ENCODE measurements around the gene ASCC1.

ASCC1 gene

GRCh38 chr10:72073708-72074573, 142.1 kb downstream of the ASCC1 start:
- no peak for DNase-seq (ENCODE audit: extremely low read depth, low read depth)
- no peak for TF ChIP-seq CTCF (IDR thresholded peaks at IDR 0.05; ENCODE audit: low read depth, low read length, missing control alignments)
- no peak overlapping the region for H3K4me3 ChIP-seq (replicated peaks; ENCODE audit: low read depth, low read length)

GRCh38 chr10:72072639-72073038, 143.4 kb downstream of the ASCC1 start:
- no peak for DNase-seq (ENCODE audit: extremely low read depth, low read depth)
- no peak overlapping the region for H3K4me3 ChIP-seq (replicated peaks; ENCODE audit: low read depth, low read length)
- TF ChIP-seq CTCF (IDR thresholded peaks at IDR 0.05; ENCODE audit: low read depth, low read length, missing control alignments): no peak

- TF ChIP-seq CTCF (IDR thresholded peaks at IDR 0.05; ENCODE audit: low read depth, low read length, missing control alignments): no peak
- no peak overlapping the region for H3K4me3 ChIP-seq (replicated peaks; ENCODE audit: low read depth, low read length)
- DNase-seq (ENCODE audit: extremely low read depth, low read depth): no peak
Observed at GRCh38 chr10:72072046-72072445, 144.0 kb downstream of the ASCC1 start.

- H3K4me3 ChIP-seq (replicated peaks; ENCODE audit: low read depth, low read length): no peak overlapping the region
- peak; percentile 32 for TF ChIP-seq CTCF (IDR thresholded peaks at IDR 0.05; ENCODE audit: low read depth, low read length, missing control alignments)
- no peak for DNase-seq (ENCODE audit: extremely low read depth, low read depth)
Observed at GRCh38 chr10:72069751-72070526, 146.1 kb downstream of the ASCC1 start.

- no peak for TF ChIP-seq CTCF (IDR thresholded peaks at IDR 0.05; ENCODE audit: low read depth, low read length, missing control alignments)
- DNase-seq (ENCODE audit: extremely low read depth, low read depth): no peak
Observed at GRCh38 chr10:72068901-72069446, 147.1 kb downstream of the ASCC1 start.

GRCh38 chr10:72068126-72068765, 147.8 kb downstream of the ASCC1 start:
- no peak for DNase-seq (ENCODE audit: extremely low read depth, low read depth)
- no peak for TF ChIP-seq CTCF (IDR thresholded peaks at IDR 0.05; ENCODE audit: low read depth, low read length, missing control alignments)
- H3K4me3 ChIP-seq (replicated peaks; ENCODE audit: low read depth, low read length): no peak overlapping the region

More at GRCh38 chr10:72068901-72069446, 147.1 kb downstream of the ASCC1 start:
- H3K4me3 ChIP-seq (replicated peaks; ENCODE audit: low read depth, low read length): no peak overlapping the region
